Neural crest cell (in vitro differentiated cells): Measurements from ENCODE around the gene LUZP2. TPM values are rescaled to one million over a fixed set of nuclear protein-coding genes. Genes with fewer than 3 reads are reported as not detected.

Source experiments
- DNase-seq: peaks from one replicate; pipeline ENCODE4 v3.0.0; 2021; ENCODE audit warnings: low read depth, mixed read lengths, low spot score
- H3K27ac Mint-ChIP-seq: one replicate; pipeline ENCODE4 v1.8.0; 2021; ENCODE audit warnings: mild to moderate bottlenecking, mixed read lengths; ENCODE audit not compliant: unreplicated experiment
- H3K27me3 Mint-ChIP-seq: 2 replicates; pipeline ENCODE4 v1.8.0; 2021; ENCODE audit warnings: low read depth, mild to moderate bottlenecking, mixed read lengths
- H3K36me3 Mint-ChIP-seq: 2 replicates; pipeline ENCODE4 v1.8.0; 2021; ENCODE audit warnings: low read depth, mild to moderate bottlenecking, mixed read lengths
- H3K4me1 Mint-ChIP-seq: 2 replicates; pipeline ENCODE4 v1.8.0; 2021; ENCODE audit warnings: mixed read lengths
- H3K4me3 Mint-ChIP-seq: one replicate; pipeline ENCODE4 v1.8.0; 2021; ENCODE audit warnings: mild to moderate bottlenecking, mixed read lengths
- H3K9me3 Mint-ChIP-seq: 2 replicates; pipeline ENCODE4 v1.8.0; 2021; ENCODE audit warnings: mixed read lengths
- CTCF ChIP-seq: fragments of 200-600 bp; sonication (generic); conservative IDR thresholded peaks from 2 replicates; pipeline ENCODE4 v1.5.0; 2021; ENCODE audit warnings: antibody characterized with exemption, mild to moderate bottlenecking
- total RNA-seq: library from RNA; stranded (reverse); gene quantifications from 2 replicates; pipeline ENCODE4 v1.2.1, GENCODE V29; 2021

LUZP2 gene
- total RNA-seq, 1 donor from 2014 or later, result 0.28 TPM

- H3K4me1 Mint-ChIP-seq, result no peaks in the 10 kb centered on the region
- H3K36me3 Mint-ChIP-seq, result no peaks in the 10 kb centered on the region
- peaks cover 4% of the 10 kb centered on the region for H3K9me3 Mint-ChIP-seq
- no peak overlapping the region for H3K4me3 Mint-ChIP-seq
- no peaks in the 10 kb centered on the region for H3K27me3 Mint-ChIP-seq
- H3K27ac Mint-ChIP-seq, result no peak overlapping the region
- no peak for DNase-seq
- no peak for TF ChIP-seq CTCF
These were observed 18.1 kb upstream of the LUZP2 start for GRCh38 chr11:24478718-24479117.

GRCh38 chr11:24489477-24489876 lies 7.4 kb upstream of the LUZP2 start:
- H3K4me3 Mint-ChIP-seq, result no peak overlapping the region
- no peaks in the 10 kb centered on the region for H3K4me1 Mint-ChIP-seq
- H3K9me3 Mint-ChIP-seq, result no peaks in the 10 kb centered on the region
- H3K27me3 Mint-ChIP-seq, result peaks cover 37% of the 10 kb centered on the region
- H3K36me3 Mint-ChIP-seq, result peaks cover 4% of the 10 kb centered on the region
- TF ChIP-seq CTCF, result no peak
- no peak overlapping the region for H3K27ac Mint-ChIP-seq
- DNase-seq, result no peak

GRCh38 chr11:24496386-24496735 lies 492 bp upstream of the LUZP2 start:
- Mint-ChIP-seq H3K27me3 (peaks cover 93% of the 10 kb centered on the region), H3K9me3 (no peaks in the 10 kb centered on the region), H3K4me1 (peaks cover 17% of the 10 kb centered on the region), H3K27ac (no peak overlapping the region), H3K4me3 (peak overlapping the region; percentile 88), H3K36me3 (no peaks in the 10 kb centered on the region)
- DNase-seq, result peak; percentile 1
- no peak for TF ChIP-seq CTCF

GRCh38 chr11:24497831-24498230 lies 978 bp downstream of the LUZP2 start:
- Mint-ChIP-seq H3K27ac (no peak overlapping the region), H3K27me3 (peaks cover 84% of the 10 kb centered on the region), H3K9me3 (no peaks in the 10 kb centered on the region), H3K4me1 (peaks cover 17% of the 10 kb centered on the region), H3K4me3 (peak overlapping the region; percentile 88), H3K36me3 (no peaks in the 10 kb centered on the region)
- TF ChIP-seq CTCF, result no peak
- no peak for DNase-seq

DNA sequence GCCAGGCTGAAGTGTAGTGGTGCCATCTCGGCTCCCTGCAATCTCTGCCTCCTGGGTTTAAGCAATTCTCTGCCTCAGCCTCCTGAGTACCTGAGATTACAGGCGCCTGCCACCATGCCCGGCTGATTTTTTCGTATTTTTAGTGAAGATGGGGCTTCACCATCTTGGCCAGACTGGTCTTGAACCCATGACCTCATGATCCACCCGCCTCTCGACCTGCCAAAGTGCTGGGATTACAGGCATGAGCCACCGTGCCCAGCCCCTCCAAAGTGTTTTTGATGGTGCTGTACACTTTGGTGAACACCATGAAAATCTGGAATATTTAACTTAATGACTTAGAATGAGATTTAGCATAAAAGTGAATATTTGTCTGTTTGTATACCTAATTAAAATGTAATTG lies 5.6 kb downstream of the LUZP2 start:
- Mint-ChIP-seq H3K4me3 (no peak overlapping the region), H3K36me3 (no peaks in the 10 kb centered on the region), H3K4me1 (peaks cover 5% of the 10 kb centered on the region), H3K27me3 (peaks cover 56% of the 10 kb centered on the region), H3K9me3 (no peaks in the 10 kb centered on the region), H3K27ac (no peak overlapping the region)
- DNase-seq, result no peak
- no peak for TF ChIP-seq CTCF

GRCh38 chr11:24509114-24509513 lies 12.3 kb downstream of the LUZP2 start:
- Mint-ChIP-seq H3K4me3 (no peak overlapping the region), H3K36me3 (no peaks in the 10 kb centered on the region), H3K27me3 (peaks cover 15% of the 10 kb centered on the region), H3K27ac (no peak overlapping the region), H3K9me3 (no peaks in the 10 kb centered on the region), H3K4me1 (peaks cover 10% of the 10 kb centered on the region)
- TF ChIP-seq CTCF, result no peak
- no peak for DNase-seq
